HepG2 (cell line): ENCODE measurements around the gene SYCE3. TPM values are rescaled to one million over a fixed set of nuclear protein-coding genes. Genes with fewer than 3 reads are reported as not detected.
A peak's percentile ranks its signal among the peaks of the same experiment; 100 is the strongest.

Experiments
- ARHGAP35 ChIP-seq: sonication (generic); formaldehyde crosslinking; IDR thresholded peaks from 2 replicates; pipeline ENCODE4 v1.9.0; 2022; ENCODE audit warnings: mild to moderate bottlenecking, inconsistent platforms, moderate library complexity, missing genetic modification reagents, borderline replicate concordance
- ARNT ChIP-seq: fragments of 450-650 bp; IDR thresholded peaks from 2 replicates; pipeline ENCODE4 v1.6.1; 2017
- ARNTL ChIP-seq: sonication (generic); formaldehyde crosslinking; IDR thresholded peaks from 2 replicates; pipeline ENCODE4 v1.4.0; 2020; ENCODE audit warnings: mild to moderate bottlenecking, missing genetic modification reagents
- CEBPB ChIP-seq: IDR thresholded peaks from 2 replicates; pipeline ENCODE4 v1.6.1; 2011; ENCODE audit warnings: low read depth, low read length, improper control_type of control experiment, borderline replicate concordance
- CSRNP2 ChIP-seq: sonication (generic); formaldehyde crosslinking; conservative IDR thresholded peaks from 2 replicates; pipeline ENCODE4 v1.8.0; 2022; ENCODE audit warnings: low read depth, missing genetic modification reagents
- GABPB1 ChIP-seq: IDR thresholded peaks from 2 replicates; pipeline ENCODE4 v1.6.1; 2016; ENCODE audit warnings: mild to moderate bottlenecking, missing genetic modification reagents, moderate library complexity, missing compliant biosample characterization
- GTF2F1 ChIP-seq: fragments of 150-350 bp; IDR thresholded peaks from 2 replicates; pipeline ENCODE4 v1.6.1; 2014; ENCODE audit warnings: low read length
- HIVEP1 ChIP-seq: sonication (generic); formaldehyde crosslinking; IDR thresholded peaks from 2 replicates; pipeline ENCODE4 v1.4.0; 2020; ENCODE audit warnings: mild to moderate bottlenecking, missing genetic modification reagents
- HNF4G ChIP-seq, 2 experiments: sonication (generic) in 1 of 2; formaldehyde crosslinking in 1 of 2; IDR thresholded peaks; 2 replicates each; pipeline versions ENCODE4 v1.4.0 to v1.6.1; 2011 to 2020; ENCODE audit warnings: borderline replicate concordance in 2 of 2, low read depth in 2 of 2, mild to moderate bottlenecking in 2 of 2, low read length in 1 of 2, missing genetic modification reagents in 1 of 2, moderate library complexity in 1 of 2
- HNRNPK ChIP-seq: fragments of 200-400 bp; formaldehyde crosslinking; IDR thresholded peaks from 2 replicates; pipeline ENCODE4 v1.6.1; 2018; ENCODE audit warnings: low read length, low read depth, moderate library complexity, mild to moderate bottlenecking; ENCODE audit not compliant: poor library complexity, severe bottlenecking
- NPAS2 ChIP-seq: sonication (generic); formaldehyde crosslinking; IDR thresholded peaks from 2 replicates; pipeline ENCODE4 v1.8.0; 2022; ENCODE audit warnings: mild to moderate bottlenecking, missing genetic modification reagents, borderline replicate concordance
- PAXIP1 ChIP-seq: sonication (generic); formaldehyde crosslinking; conservative IDR thresholded peaks from 2 replicates; pipeline ENCODE4 v1.4.0; 2020; ENCODE audit warnings: mild to moderate bottlenecking, missing genetic modification reagents, moderate library complexity
- PHF5A ChIP-seq: IDR thresholded peaks from one replicate; pipeline ENCODE4 v1.6.1; 2018; ENCODE audit warnings: low read depth, missing genetic modification reagents; ENCODE audit not compliant: unreplicated experiment
- RFX1 ChIP-seq: fragments of 450-650 bp; IDR thresholded peaks from 2 replicates; pipeline ENCODE4 v1.6.1; 2017
- ZBTB1 ChIP-seq: sonication (generic); formaldehyde crosslinking; IDR thresholded peaks from 2 replicates; pipeline ENCODE4 v1.4.0; 2020; ENCODE audit warnings: missing genetic modification reagents, borderline replicate concordance
- ZNF232 ChIP-seq: sonication (generic); formaldehyde crosslinking; IDR thresholded peaks from 2 replicates; pipeline ENCODE4 v1.4.0; 2020; ENCODE audit warnings: missing genetic modification reagents, borderline replicate concordance
- ZNF253 ChIP-seq: sonication (generic); formaldehyde crosslinking; IDR thresholded peaks from 2 replicates; pipeline ENCODE4 v1.8.0; 2022; ENCODE audit warnings: mild to moderate bottlenecking, missing genetic modification reagents, borderline replicate concordance
- ZNF451 ChIP-seq: sonication (generic); formaldehyde crosslinking; IDR thresholded peaks from 2 replicates; pipeline ENCODE4 v1.5.0; 2020; ENCODE audit warnings: mild to moderate bottlenecking, missing genetic modification reagents
- ZNF737 ChIP-seq: sonication (generic); formaldehyde crosslinking; IDR thresholded peaks from 2 replicates; pipeline ENCODE4 v1.5.0; 2020; ENCODE audit warnings: missing genetic modification reagents, mild to moderate bottlenecking, borderline replicate concordance
- ZNF775 ChIP-seq: sonication (generic); formaldehyde crosslinking; IDR thresholded peaks from 2 replicates; pipeline ENCODE4 v1.4.0; 2020; ENCODE audit warnings: missing genetic modification reagents, mild to moderate bottlenecking, moderate library complexity, borderline replicate concordance
- ZSCAN5A ChIP-seq: sonication (generic); formaldehyde crosslinking; IDR thresholded peaks from 2 replicates; pipeline ENCODE4 v1.8.0; 2022; ENCODE audit warnings: mild to moderate bottlenecking, missing genetic modification reagents, borderline replicate concordance
- polyA plus RNA-seq, 8 experiments: library from polyadenylated mRNA; depleted of rRNA in 3 of 8; stranded (reverse) in 7 of 8; unstranded in 1 of 8; fragments of >200 nt; fragmentation: Illumina TruSeq in 4 of 8; extraction: Trizol in 4 of 8; gene quantifications; 2 replicates each; pipeline versions ENCODE4 v1.2.1 to v1.2.3, GENCODE V29; 2011 to 2016; ENCODE audit warnings: low read depth in 4 of 8, missing spikeins in 1 of 8, mixed read lengths in 1 of 8; ENCODE audit not compliant: insufficient read depth in 1 of 8
- total RNA-seq, 5 experiments: library from RNA; depleted of rRNA; stranded (reverse); fragments of >200 nt; fragmentation: Illumina TruSeq; extraction: Trizol; gene quantifications; 2 replicates each; pipeline ENCODE4 v1.2.3, GENCODE V29; 2016; ENCODE audit warnings: low read depth in 1 of 5
- TF ChIP-seq, protein P1 (sequence below): sonication (generic); formaldehyde crosslinking; IDR thresholded peaks from 2 replicates; pipeline ENCODE4 v1.5.1; 2020; ENCODE audit warnings: mild to moderate bottlenecking, moderate library complexity, missing genetic modification reagents

SYCE3 gene
- total and polyA plus RNA-seq, 2 of the 13 experiments (the other 11 are each of a cell fraction or from before 2014, with no cell fraction given): not detected

- TF ChIP-seq ZSCAN5A (CRISPR knock-in tag): no peak
- no peak for TF ChIP-seq ARNT
- no peak for TF ChIP-seq NPAS2 (CRISPR knock-in tag)
- no peak for TF ChIP-seq ZNF737 (CRISPR knock-in tag)
- TF ChIP-seq ZNF451 (CRISPR knock-in tag): 0 out of 2 replicates have a peak, but pooled peaks have one; percentile 39
- TF ChIP-seq RFX1: no peak
- no peak for TF ChIP-seq HNF4G (IDR thresholded peaks at IDR 0.05; ENCODE audit: borderline replicate concordance, low read depth, low read length)
- no peak for TF ChIP-seq HNF4G (CRISPR knock-in tag; IDR thresholded peaks at IDR 0.05; ENCODE audit: borderline replicate concordance, low read depth)
- TF ChIP-seq CEBPB: no peak
- TF ChIP-seq ZNF232 (CRISPR knock-in tag): no peak
- TF ChIP-seq GTF2F1: no peak
- TF ChIP-seq, protein P1, sequence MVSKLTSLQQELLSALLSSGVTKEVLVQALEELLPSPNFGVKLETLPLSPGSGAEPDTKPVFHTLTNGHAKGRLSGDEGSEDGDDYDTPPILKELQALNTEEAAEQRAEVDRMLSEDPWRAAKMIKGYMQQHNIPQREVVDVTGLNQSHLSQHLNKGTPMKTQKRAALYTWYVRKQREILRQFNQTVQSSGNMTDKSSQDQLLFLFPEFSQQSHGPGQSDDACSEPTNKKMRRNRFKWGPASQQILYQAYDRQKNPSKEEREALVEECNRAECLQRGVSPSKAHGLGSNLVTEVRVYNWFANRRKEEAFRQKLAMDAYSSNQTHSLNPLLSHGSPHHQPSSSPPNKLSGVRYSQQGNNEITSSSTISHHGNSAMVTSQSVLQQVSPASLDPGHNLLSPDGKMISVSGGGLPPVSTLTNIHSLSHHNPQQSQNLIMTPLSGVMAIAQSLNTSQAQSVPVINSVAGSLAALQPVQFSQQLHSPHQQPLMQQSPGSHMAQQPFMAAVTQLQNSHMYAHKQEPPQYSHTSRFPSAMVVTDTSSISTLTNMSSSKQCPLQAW (CRISPR knock-in tag): no peak
- TF ChIP-seq ARNTL (CRISPR knock-in tag): no peak
- no peak for TF ChIP-seq CSRNP2 (CRISPR knock-in tag)
- TF ChIP-seq ARHGAP35 (CRISPR knock-in tag): 0 out of 2 replicates have a peak, but pooled peaks have one; percentile 33
- TF ChIP-seq GABPB1 (CRISPR knock-in tag): peak; percentile 32; the same call in 1 of the 2 replicates
- no peak for TF ChIP-seq ZBTB1 (CRISPR knock-in tag)
- TF ChIP-seq ZNF775 (CRISPR knock-in tag): no peak
- no peak for TF ChIP-seq HIVEP1 (CRISPR knock-in tag)
- TF ChIP-seq PHF5A: no peak
- TF ChIP-seq PAXIP1 (CRISPR knock-in tag): no peak
- TF ChIP-seq HNRNPK: no peak
- no peak for TF ChIP-seq ZNF253 (CRISPR knock-in tag)
Observed at GRCh38 chr22:50507421-50507990, 55.2 kb downstream of the SYCE3 start, which contains the start of gene LMF2 (continued).
